HG03025 (cell line): ENCODE results near the gene MDN1.
A peak's percentile ranks its signal among the peaks of the same experiment; 100 is the strongest.
"Not testable (repeated sequence)": the region's sequence is repeated elsewhere in the genome, so short reads cannot be mapped to it uniquely, and the experiment has no call there.

Experiments
- ATAC-seq: cut with Tn5 transposase; IDR thresholded peaks from one replicate; pipeline ENCODE4 v1.9.1; 2021; ENCODE audit warnings: mild to moderate bottlenecking, moderate library complexity; ENCODE audit not compliant: unreplicated experiment, low FRiP score

MDN1 gene

DNA sequence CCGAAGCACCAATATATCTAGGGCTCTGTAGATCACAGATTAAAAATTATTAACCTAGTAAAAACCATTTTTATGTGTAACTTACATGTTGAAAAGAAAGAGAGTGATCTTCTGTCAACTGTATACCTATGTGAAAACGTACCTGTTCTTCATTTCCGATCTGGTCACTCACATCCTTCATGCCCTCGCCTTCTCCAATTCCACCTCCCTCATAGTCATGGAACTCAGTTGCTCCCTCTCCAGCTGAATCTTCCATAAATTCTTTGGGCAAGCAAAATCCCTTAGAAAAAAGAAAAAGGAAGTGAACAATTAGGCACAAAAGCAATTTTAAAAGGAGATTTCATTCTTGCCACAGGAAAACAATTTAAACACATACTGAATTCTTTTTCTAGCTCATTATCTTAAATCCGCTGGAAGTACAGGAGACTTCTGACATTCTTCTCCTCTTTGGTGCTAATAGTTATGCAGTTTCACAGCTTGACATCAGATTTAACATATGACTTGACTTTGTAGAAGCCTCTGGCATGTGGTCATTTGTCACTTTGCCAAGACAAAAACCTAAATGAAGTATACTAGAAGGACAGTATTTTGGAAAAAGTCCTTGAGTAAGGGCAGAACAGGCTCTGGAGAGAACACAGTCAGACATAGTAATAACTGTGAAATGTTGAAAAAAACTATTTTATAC is 151.6 kb downstream of the MDN1 start:
- ATAC-seq, result no peak

DNA sequence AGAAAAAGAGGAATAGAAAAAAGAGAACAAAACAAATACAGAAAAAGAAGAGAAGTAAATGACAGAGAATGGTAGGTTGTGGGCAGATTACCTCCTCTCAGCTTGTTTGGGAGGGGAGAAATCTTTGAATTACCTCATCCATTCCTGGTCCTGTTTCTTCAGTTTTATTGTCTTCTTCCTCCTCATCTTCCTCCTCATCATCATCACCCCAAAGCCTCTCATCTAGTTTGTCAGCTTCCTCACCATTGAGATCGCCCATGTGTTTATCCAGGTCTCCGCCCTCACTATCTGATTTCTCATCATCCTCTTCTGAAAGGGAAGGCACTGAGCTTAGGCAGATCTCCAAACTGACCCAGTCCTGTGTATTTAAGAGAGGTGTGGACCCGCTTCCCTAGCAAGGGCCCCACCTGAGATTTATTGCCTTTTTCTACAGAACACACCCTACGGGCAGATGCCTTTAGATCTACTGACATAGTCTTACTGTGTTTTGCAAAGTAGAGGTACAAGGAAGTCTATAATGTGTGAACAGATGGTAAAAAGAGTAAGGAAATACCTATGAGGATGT is 156.9 kb downstream of the MDN1 start:
- no peak for ATAC-seq

DNA sequence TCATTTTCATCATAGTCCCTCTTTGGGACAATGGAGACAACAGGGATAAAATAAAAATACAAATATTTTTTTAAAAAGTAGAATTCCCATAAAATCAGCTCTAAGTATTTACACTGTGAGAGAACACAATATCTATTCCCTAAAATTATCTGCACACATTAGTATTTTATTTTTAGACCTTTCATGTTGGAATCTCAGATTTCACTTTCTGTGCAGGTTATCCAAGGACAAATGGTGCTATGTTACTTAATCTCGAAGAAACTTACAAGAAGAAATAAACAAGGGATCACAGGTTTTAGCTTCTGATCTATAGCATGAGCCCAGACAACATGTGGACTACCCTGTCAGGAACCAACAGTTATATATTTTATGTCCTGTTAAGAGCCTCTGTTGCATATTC is 158.0 kb downstream of the MDN1 start:
- ATAC-seq, result no peak

DNA sequence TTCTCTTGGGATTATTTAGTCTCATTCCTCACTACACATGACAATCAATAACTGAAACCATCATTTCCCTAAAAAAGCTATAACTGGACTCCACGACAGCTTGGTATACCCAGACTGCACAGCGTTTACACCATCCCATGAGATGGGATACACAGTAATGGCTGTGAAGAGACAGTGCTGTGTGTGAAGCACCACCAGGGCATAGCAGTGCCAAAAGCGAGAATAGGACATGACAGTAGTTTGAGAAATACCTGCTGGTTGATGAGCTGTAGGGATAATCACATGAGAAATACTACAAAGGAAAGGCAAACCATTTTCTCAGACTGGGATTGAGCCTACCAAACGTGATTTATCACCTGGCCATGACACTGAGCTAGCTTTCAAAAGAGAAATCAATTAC is 158.6 kb downstream of the MDN1 start:
- no peak for ATAC-seq

DNA sequence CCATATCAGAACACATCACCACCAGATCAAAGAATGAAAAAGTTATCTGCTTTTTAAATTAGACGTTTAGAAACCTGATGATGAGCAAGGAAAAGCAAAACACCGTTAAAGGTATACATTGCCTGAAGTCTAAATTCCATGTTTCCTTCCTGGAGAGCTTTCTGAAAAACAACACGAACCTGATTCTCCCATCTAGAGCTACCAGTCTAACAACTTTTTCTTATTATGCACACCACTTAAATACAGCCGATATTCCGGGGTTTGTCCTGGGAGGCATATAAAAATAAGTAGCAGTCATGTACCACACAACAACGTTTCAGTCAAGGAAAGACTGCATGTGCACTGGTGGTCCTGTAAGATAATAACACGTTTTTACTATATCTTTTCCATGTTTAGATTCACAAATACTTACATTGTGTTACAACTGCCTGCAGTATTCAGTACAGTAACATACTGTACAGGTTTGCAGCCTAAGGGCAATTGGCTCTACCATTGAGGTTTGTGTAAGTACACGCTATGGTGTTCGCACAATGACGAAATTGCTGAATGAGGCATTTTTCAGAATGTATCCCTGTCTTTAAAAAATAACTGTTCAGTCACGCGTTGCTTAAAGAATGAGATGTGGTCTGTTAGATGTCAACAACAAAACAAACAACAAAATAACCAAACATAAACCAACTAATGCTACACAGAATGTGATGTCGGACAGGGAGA is 162.0 kb downstream of the MDN1 start:
- no peak for ATAC-seq

DNA sequence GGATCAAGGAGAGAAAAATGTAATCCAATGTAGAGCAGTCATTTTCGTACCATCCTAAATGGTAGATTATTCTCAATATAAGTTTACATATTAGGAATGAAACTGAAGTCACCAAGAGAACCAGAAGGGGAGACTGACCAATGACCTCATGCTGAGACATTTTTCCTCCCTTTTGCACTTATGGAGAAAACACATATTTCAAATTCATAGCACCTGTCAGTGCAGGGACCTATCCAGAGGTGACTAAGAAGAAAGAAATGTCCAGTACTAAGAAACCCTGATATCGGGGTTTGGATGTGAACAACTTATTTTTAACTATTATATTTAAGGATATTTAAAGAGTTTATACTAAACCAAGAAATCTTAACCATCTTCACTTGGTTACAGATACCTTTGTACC is 164.5 kb downstream of the MDN1 start:
- no peak for ATAC-seq

DNA sequence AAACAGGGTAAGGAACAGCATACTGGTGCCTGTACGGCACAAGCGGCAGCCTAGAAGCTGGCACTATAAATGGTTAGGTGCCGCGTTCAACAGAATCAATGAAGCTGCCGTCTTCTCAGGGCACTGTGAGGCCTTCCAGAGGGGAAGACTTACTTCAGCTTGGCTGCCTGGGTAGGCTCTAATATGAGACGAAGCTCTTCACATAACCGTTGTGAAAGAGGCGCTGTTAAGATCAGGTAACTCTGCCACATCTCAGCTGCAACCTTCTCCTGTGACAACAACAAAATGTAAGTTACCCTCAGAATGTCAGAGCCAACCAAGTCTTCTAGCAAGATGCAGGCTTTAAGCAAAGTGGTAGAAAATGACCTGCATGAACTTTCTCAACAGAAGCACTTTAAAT is 169.0 kb downstream of the MDN1 start:
- ATAC-seq, result no peak

DNA sequence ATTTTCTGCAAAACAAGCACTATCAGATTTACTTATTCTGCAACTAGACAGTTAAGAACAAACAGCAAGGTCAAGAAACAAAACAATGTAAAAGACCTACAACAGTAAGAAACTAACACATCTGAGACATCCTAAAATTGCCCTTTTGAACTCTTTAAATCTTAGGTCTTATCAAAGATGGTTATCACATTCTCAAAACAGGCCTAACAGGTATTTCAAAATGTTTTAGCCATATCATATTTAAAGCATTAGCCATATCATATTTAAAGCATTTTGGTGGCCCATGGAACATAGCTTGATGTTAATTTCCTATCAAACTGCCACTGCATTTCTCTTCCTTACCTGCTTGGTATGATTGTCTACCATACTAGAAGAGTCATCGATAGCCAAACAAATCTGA is 169.9 kb downstream of the MDN1 start:
- ATAC-seq, result no peak

DNA sequence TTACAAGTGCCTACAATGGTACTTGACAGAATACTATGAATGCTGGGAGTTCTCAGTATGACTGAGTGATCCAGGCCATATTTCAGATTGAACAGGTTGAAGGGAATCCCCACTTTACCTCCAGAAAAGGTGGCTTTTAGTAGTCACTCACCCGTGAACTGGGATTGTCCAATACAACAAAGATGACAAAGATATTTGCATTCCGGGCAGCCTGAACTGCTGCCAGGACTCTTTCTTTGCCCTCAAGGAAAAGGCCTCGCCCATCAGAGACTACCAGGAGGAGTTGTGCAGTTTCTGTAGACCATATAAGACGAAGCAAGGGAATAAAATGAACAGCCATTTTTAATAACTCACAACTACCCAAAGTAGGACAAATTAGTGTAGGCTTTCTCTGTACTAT is 174.7 kb downstream of the MDN1 start:
- ATAC-seq, result no peak

DNA sequence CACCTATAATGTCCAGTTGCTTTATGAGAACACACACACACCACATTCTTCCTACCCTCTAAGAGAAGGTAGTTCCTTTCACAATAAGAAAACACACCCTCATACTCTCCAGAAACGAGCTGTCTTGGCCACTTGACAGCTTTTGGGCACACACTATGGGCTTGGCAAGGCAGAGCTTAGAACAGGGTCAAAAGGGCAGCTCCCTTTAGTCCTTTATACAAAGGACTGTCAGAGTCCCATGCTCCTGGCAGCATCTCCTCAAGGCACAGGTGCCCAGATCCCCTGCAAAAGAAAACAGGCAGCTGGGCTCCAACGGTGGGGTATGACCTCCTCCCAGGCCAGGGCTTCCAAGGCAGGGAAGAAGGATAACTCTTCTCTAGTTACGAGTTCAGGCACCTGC is 176.2 kb downstream of the MDN1 start:
- no peak for ATAC-seq

DNA sequence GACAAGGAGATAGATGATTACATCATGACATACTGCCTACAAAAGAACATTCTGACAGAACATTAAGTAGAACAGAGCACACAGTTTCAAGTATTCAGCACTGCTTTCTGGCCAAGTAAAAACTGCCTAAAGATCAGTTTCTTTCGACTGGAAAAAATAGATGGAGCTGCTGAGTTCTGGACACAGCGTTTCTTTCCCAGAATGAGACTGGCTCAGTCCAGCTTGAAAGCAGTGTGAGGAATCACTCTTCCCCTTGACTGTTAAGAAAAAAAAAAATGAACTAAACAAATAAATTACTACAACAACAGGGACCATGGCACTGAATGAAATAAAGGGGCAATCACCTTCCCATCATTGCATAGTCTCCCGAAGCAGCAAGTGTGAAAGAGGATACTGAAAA is 176.6 kb downstream of the MDN1 start:
- ATAC-seq, result no peak

DNA sequence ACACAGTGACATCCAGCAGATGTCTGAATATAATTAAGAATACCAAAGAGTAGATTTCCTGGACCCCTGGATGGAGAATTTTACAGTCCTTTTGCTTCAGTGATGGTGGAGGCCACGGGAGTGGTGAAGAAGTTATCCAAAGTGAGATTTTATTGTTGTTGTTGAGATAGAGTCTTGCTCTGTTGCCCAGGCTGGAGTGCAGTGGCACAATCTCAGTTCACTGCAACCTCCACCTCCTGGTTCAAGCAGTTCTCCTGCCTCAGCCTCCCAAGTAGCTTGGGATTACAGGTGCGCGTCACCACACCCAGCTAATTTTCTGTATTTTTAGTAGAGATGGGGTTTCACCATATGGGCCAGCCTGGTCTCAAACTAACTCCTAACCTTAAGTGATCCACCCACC is 178.0 kb downstream of the MDN1 start:
- not testable (repeated sequence) for ATAC-seq

DNA sequence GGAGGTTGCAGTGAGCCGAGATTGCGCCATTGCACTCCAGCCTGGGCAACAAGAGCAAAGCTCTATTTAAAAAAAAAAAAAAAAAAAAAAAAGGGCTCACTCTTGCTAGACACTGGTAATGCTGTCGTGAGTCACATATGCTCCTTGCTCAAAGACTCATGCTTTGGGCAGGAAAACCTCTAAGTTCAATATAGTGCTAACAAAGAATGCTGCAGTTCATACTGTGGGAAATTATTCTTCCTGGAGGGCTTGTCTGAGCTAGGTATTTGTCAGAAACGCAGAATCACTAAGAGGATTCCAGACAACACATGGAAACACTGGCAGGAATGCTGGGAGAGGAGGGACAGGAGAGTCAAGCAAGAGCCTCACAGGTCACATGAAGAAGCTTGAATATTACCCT is 178.8 kb downstream of the MDN1 start:
- no peak for ATAC-seq

DNA sequence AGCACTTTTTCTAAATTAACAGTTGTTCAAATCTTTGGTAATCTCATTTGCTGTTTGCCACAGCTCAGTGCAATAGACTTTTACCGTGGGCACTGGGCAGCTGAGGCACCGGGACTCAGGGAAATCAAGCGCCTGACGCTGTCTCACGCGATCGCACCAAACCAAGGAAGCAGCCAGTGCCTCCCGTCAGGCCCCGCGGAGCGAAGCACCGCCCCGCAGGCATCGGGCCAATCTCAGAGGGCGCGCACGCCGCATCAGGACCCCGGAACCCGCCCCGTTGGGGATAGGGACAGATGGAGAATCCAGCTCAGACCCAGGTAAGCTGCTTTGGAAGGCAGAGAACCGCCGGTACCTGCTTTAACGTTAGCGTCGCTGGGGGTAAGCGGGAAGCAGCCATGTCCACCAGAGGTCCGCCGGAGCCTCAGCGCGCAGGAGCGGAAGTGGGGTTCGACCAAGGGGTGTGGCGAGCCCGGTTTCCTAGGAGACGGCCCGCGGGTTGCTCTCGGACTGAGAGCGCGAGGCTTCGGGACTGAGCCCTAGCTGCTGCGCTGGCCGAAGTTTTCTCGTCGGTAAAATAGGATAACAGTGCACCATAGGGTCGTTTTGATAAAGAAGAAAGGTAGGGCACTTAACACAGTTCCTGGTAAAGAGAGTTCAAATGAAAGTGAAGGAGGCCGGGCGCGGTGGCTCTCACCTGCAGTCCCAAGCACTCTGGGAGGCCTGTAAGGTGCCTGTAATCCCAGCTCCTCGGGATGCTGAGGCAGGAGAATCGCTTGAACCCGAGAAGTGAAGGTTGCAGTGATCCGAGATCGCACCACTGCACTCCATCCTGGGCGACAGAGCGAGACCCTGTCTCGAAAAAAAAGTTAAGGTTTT is 181.0 kb downstream of the MDN1 start, which contains the start of gene LYRM2:
Gene LYRM2 (minus strand): TSS at position 428 of the 876 bp plus-strand sequence. CDS start 31 bp downstream, at position 397.
- peak; percentile 99 for ATAC-seq

DNA sequence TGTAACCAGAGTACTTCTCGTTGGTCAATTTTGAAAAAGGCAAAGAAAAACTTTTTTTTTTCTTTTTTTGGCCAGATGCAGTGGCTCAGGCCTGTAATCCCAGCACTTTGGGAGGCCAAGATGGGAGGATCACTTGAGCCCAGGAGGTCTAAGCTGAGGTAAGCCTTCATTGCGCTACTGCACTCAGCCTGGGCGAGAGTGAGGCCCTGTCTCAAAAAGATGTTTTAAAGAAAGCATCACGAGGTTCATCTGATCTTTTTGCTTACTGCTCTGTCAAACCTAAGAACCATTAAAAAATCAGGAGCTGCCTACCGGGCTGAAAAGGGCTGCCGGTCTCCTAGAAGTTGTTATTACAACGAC is 181.7 kb downstream of the MDN1 start:
- ATAC-seq, result no peak

DNA sequence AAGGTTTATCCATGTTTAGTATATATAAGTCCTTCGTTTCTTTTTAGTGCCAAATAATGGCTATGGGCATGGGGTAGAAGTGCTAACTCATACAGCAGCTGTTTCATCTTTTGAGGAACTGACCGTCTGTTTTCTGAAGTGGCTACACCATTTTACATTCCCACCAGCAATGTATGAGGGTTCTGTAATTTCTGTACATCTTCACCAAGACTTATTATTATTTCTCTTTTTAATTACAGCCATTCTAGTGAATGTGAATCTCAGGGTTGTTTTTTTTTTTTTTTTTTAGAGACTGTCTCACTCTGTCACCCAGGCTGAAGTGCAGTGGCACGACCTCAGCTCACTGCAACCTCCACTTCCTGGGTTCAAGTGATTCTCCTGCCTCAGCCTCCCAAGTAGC is 183.2 kb downstream of the MDN1 start:
- not testable (repeated sequence) for ATAC-seq

DNA sequence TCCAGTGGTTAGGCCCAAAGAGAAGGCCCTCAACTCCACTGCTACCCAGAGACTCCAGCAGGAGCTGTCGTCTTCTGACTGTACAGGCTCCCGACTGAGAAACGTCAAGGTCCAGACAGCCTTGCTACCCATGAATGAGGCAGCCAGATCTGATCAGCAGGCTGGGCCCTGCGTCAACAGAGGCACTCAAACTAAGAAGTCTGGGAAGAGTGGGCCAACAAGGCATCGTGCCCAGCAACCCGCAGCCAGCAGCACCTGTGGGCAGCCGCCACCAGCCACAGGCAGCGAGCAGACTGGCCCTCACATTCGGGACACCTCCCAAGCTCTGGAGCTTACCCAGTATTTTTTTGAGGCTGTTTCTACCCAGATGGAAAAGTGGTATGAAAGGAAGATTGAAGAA is 189.1 kb downstream of the MDN1 start:
- no peak for ATAC-seq

DNA sequence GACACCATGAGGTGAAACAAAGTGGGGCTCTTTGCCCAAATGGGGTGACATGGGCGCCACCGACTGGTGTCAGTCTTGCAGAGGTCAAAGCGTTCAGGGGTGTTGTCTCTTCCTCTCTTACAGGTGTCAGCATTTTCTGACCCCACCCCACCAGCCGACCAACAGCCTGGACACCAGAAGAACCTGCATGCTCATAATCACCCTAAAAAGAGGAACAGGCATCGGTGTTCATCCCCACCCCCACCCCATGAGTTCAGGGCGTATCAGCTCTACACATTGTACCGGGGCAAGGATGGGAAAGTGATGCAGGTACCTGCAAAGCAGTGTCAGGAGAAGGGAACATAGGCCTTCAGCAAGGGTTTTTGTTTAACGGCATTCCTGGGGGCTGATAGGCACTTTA is 195.8 kb downstream of the MDN1 start:
- no peak for ATAC-seq

DNA sequence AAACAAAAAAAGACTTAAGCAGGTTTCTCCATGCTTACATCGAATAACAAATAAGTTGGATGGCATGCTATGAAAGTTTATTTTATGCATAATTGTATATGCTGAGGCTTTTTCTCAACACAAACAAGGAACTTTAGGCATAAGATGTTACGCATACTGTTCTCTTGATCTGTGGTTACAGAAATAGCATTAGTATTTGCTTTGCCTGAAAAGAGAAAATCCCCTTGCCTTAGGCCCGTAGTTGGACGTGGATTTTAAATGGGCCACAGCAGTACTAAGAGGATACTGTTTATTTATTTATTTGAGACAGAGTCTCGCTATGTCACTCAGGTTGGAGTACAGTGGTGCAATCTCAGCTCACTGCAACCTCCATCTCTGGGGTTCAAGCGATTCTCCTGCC is 200.0 kb downstream of the MDN1 start:
- ATAC-seq, result no peak

DNA sequence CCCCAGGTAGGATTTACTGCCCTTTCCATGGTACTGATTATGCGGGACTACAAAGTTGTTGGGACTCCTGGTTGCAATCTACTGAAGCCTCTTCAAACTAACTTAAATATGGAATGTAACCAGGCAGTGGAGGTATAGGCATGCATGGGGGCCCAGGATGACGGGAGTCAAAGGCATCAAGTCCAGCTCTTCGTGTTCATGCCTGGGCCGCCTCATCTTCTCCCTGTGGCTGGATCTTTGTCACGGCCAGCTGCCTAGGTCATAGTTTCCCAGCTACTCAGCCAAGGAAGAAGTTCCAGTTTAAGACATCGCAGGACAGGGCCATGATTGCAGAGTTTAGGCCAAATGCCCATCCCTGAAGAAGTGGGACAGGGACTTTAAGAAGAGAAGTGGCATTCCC is 201.6 kb downstream of the MDN1 start:
- no peak for ATAC-seq

DNA sequence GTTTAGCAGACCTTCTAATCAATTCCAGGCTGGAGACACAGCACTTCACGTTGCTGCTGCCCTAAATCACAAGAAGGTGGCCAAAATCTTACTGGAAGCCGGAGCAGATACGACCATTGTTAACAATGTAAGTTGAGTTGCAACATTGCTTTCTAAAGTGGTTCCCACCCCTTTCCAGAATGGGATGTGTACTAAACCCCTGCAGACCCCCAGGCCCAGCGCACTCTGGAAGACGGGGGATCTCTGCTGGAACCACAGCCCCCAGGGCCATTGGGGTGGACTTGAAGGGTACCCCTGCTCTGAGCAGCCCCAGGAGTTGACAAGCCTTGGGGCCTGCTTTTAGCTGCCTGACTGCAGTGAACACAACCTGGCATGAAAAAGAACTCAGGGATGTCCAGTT is 203.1 kb downstream of the MDN1 start:
- no peak for ATAC-seq
